Testis (tissue), 2 donors: Measurements from ENCODE around the gene TRABD2B.

Experiments
- POLR2A ChIP-seq: fragments of 450-650 bp; IDR thresholded peaks from one replicate; pipeline ENCODE4 v1.6.1; 2017; ENCODE audit warnings: antibody characterized with exemption, mild to moderate bottlenecking, moderate library complexity
- TF ChIP-seq, protein P1 (sequence below), 3 experiments: fragments of 450-650 bp in 2 of 3; fragments of 200-600 bp in 1 of 3; sonication (generic) in 1 of 3; IDR thresholded peaks; one replicate each; pipeline ENCODE4 v1.5.1; 2016 to 2019; ENCODE audit warnings: antibody characterized with exemption in 3 of 3, mild to moderate bottlenecking in 2 of 3, moderate library complexity in 1 of 3

DNA sequence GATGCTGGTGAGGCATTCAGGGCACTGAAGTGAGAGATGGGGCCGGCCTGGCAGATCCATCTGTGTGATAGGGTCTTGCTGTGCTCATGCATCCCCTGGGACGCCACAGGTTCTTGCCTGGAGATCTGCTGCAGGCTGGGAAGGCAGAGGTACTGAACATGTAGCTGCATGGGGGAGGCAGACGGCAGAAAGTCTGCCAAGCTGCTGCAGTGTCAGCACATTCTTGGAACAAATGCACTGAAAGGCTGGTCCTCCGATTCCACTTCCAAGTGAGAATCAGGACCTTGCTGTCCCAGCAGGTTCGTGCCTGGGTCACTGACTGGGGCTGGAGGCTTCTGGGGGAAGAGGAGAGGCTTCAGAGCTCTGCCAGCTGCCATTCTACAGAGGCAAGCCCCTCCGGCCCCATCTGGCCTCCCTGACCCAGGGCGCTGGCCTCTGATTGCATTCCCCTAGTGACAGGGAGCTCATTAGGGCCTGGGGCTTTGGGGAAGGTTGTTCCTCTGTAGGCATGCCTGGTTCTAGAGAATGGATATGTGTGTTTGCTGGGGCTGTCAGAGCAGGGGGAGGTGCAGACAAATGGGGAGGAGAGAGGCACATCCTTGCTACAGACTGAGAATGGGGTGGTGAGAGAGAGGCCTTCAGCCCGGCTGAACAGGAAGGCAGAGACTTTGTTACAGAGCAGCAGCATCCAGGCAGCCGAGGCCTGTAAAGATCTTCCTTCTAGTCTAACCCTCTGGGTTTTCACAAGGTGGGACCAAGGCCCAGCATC, 174.0 kb downstream of the TRABD2B start:
- TF ChIP-seq POLR2A = no peak
- TF ChIP-seq, protein P1, sequence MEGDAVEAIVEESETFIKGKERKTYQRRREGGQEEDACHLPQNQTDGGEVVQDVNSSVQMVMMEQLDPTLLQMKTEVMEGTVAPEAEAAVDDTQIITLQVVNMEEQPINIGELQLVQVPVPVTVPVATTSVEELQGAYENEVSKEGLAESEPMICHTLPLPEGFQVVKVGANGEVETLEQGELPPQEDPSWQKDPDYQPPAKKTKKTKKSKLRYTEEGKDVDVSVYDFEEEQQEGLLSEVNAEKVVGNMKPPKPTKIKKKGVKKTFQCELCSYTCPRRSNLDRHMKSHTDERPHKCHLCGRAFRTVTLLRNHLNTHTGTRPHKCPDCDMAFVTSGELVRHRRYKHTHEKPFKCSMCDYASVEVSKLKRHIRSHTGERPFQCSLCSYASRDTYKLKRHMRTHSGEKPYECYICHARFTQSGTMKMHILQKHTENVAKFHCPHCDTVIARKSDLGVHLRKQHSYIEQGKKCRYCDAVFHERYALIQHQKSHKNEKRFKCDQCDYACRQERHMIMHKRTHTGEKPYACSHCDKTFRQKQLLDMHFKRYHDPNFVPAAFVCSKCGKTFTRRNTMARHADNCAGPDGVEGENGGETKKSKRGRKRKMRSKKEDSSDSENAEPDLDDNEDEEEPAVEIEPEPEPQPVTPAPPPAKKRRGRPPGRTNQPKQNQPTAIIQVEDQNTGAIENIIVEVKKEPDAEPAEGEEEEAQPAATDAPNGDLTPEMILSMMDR (IDR thresholded peaks at IDR 0.05) = no peak
